Measurements from ENCODE around the gene GNG12.
"Not testable (repeated sequence)": the region's sequence is repeated elsewhere in the genome, so short reads cannot be mapped to it uniquely, and the experiment has no call there.

The GNG12 gene

GRCh38 chr1:67676287-67676686 lies 157.0 kb downstream of the GNG12 start:
- DNase-seq = no peak

DNA sequence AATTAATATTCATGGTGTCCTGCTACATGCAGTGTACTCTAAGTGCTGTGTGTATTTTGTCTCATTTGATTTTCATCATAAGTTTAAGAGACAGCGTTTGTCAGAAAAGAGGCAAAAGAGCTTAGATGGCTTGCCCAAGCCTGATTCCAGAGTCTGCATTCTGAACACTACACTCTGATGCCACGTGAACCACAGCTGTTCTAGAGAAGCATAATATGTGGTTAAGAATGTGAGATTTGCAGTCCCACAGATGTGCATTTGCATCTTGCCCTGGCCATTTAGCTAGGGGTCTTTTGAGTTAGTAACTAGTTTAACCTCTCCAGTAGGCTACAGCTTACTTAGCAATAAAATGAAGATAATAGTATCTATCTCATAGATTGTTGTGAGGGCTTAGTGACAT lies 157.5 kb downstream of the GNG12 start:
- DNase-seq = no peak

GRCh38 chr1:67674260-67675011 lies 158.8 kb downstream of the GNG12 start:
- DNase-seq = peak; percentile 61 to 70

- no peak for DNase-seq
Measured at GRCh38 chr1:67673468-67674201, 159.6 kb downstream of the GNG12 start.

DNA sequence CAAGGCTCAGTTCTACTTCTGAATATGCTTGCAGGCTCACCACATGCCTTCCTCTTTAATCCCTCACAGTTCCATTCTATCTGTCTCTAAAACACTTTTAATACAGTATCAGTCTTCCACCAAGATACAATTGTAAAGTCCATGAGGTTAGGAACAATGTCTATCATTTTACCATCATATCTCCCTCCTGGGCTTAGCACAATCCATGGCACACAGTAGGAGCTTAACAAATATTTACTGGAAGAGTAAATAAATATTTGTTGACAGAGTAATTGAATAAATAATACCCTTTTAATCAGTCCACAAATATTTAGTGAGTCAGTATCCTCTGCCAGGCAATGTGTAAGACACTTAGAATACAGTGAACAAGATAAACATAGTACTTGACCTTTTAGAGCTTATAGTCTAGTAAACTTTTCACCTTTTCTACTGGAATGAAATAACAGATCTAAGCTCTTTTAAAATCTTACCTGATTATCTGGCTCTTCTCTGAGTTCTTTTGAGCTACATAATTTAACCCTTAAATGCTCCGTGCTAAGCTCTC lies 160.9 kb downstream of the GNG12 start:
- DNase-seq = no peak

DNA sequence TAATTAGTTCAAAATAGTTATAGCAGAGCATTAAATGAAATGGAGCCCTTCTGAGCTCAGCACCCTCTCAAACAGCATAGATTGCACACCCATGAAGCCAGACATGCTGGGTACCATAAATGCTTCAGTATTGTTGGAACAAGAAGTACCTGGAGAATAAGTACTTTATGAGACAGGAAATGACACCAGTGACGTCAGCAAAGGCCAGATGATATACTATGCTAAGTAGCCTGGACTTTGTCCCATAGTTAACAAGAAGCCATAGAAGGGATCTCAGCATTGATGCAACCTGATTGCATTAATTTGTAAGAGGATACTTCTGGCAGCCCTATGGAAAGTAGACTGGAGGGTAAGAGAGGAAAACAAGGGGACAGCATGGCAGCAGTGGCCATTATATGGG lies 164.6 kb downstream of the GNG12 start:
- DNase-seq = no peak

DNA sequence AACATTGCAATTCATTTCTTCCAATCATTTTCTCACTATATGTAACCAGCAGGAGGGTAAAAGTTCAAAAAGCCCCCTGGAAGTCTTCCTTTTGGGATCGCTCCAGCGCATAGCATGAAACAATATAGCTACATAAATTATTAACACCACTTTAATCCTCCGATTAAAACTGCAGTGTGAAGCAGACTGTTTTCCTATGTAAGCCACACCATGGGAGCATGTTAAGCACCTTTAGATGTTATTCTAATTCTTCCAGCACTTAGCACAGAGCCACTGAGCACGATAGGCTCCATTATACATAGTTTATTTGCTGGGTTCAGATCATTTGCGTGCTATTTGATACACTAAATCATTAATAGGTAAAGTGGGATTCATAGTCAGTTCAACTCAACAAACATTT lies 166.6 kb downstream of the GNG12 start:
- DNase-seq = no peak

DNA sequence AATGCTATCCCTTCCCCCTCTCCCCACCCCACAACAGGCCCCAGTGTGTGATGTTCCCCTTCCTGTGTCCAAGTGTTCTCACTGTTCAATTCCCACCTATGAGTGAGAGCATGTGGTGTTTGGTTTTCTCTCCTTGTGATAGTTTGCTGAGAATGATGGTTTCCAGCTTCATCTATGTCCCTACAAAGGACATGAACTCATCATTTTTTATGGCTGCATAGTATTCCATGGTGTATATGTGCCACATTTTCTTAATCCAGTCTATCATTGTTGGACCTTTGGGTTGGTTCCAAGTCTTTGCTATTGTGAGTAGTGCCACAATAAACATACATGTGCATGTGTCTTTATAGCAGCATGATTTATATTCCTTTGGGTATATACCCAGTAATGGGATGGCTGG lies 168.0 kb downstream of the GNG12 start:
- DNase-seq = not testable (repeated sequence)

- DNase-seq = no peak
Measured at GRCh38 chr1:67664048-67664447, 169.2 kb downstream of the GNG12 start.

DNA sequence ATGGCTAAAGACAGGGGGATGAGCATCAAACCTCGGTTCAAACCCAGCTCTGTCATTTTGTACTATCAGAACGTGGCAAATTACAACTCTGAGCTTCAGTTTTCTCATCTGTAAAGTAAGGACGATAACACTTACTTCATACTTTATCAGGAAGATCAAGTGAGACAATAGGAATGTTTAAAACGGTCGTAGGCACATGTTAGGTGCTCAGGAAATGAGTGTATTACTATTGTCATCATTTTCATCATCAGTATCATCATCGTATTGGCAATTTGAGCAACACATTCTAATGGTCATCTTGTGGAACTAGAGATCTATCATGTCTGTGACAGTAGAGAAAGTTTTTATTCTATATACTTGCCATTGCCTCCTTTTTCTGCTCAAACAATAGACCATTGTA lies 170.4 kb downstream of the GNG12 start:
- no peak for DNase-seq

DNA sequence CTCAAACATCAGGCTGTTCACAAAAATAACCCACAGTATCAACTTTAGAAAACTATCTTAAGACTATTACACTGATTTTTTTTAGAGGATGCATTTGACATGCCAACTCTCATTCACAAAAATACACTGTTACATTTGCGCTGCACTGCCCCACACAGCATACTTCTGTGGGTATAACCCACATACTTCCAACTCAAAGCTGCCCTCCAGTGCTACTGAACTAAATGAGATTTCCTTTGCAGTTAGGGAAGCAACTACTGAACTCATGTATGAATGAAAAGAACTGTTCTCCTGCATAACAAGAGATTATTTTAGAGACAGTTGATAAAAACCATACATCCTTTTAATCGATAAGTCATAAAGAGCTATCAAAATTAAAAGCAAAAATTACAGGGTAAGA lies 174.0 kb downstream of the GNG12 start:
- DNase-seq = no peak

GRCh38 chr1:67657152-67657551 lies 176.1 kb downstream of the GNG12 start:
- not testable (repeated sequence) for DNase-seq

GRCh38 chr1:67655581-67655980 lies 177.7 kb downstream of the GNG12 start:
- no peak for DNase-seq

DNA sequence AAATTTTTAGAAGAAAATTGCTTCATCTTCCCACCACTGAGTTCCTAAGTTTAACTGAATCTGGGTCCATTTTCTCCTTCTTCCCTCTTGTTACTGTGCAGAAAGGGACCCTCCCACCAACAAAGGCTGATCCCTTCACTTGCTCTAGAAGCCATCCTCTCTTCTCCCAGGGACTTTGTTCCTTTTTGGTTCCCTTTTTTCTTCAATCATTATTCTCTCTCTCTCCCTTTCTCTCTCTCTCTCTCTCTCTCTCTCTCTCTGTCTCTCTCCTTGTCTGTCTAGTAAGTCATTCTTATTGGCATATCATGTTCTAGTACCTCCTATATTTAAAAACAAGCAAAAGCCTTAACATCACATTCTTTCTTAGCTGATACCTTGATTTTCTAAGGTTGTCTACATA lies 180.0 kb downstream of the GNG12 start:
- DNase-seq = no peak

- DNase-seq = no peak
Measured at GRCh38 chr1:67652800-67653199, 180.5 kb downstream of the GNG12 start.
